AG09309 (cell line): ENCODE results near the gene VPS51.

ENCODE experiments used
- DNase-seq: peaks from one replicate; pipeline ENCODE4 v3.0.0-alpha.2; 2010; ENCODE audit warnings: low read depth
- H3K4me3 ChIP-seq: 2 replicates; pipeline ENCODE4 v1.5.1; 2011; ENCODE audit warnings: mild to moderate bottlenecking, low read depth, low read length, moderate library complexity; ENCODE audit not compliant: control insufficient read depth
- TF ChIP-seq, protein P1 (sequence below): IDR thresholded peaks from 2 replicates; pipeline ENCODE4 v1.5.1; 2011; ENCODE audit warnings: mild to moderate bottlenecking, low read depth, low read length, inconsistent platforms; ENCODE audit not compliant: insufficient read depth, control insufficient read depth; ENCODE audit errors: missing control alignments

Gene VPS51

DNA sequence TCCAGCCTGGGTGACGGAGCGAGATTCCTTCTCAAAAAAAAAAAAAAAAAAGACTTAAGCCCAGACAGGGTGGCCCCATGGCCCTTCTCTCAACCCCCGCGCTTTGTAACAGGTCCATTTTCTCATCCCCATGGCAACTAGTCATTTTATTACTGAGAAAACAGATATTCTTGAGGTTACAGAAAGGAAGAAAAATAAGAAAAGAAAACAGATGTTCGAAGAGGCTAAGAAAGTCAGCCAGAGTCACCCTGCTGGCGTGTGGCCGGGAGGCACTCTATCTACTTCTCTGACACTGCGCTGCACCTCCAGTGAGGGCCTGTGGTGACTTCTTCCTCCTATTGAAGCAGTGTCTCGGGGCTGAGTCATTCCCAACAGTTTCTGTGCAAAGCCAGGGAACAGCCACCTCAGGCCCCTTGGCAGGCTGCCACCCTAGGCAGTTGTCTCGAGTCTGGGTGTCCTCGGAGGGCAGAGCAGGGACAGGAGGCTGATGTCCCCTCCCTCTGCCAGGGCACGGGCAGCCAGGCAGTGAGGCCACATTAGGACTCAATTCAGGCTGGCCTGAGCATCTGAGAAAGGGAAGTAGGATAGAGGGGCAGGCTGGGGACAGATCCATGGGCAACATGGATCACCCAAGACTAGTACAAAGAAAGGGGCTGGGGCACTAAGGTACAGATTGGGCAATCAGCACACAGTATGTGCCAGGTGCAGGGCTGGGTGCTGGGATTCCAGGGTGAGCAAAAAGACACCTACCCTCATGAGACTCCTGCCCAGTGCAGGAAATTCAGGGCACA is 54.7 kb downstream of the VPS51 start:
- TF ChIP-seq, protein P1, sequence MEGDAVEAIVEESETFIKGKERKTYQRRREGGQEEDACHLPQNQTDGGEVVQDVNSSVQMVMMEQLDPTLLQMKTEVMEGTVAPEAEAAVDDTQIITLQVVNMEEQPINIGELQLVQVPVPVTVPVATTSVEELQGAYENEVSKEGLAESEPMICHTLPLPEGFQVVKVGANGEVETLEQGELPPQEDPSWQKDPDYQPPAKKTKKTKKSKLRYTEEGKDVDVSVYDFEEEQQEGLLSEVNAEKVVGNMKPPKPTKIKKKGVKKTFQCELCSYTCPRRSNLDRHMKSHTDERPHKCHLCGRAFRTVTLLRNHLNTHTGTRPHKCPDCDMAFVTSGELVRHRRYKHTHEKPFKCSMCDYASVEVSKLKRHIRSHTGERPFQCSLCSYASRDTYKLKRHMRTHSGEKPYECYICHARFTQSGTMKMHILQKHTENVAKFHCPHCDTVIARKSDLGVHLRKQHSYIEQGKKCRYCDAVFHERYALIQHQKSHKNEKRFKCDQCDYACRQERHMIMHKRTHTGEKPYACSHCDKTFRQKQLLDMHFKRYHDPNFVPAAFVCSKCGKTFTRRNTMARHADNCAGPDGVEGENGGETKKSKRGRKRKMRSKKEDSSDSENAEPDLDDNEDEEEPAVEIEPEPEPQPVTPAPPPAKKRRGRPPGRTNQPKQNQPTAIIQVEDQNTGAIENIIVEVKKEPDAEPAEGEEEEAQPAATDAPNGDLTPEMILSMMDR = no peak
- peak; percentile 44 for DNase-seq
- no peak overlapping the region for H3K4me3 ChIP-seq

DNA sequence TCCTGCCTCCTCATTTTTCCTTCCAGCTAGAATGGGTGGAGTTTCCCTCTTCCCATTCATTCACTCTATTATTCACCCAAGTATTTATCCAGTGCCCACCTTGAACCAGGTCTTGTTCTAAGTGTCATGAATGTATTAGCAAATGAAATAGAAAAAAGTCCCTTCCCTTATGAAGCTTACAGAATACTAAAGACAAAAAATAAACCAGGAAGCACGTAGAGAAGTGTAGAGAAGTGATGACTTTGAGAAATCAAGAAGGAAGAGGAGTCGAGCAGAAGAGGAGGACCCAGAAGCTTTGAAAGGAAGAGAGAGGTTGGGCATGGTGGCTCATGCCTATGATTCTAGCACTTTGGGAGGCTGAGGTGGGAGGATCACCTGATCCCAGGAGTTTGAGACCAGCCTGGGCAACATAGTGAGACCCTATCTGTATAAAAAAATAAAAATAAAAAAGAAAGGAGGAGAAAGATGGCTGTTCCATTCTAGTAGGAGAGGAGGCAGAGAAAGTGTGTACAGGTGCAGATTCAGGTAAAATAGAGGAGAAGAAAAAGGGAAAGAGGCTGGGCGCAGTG is 55.4 kb downstream of the VPS51 start:
- H3K4me3 ChIP-seq = no peak overlapping the region
- no peak for DNase-seq
- TF ChIP-seq, protein P1 = no peak

DNA sequence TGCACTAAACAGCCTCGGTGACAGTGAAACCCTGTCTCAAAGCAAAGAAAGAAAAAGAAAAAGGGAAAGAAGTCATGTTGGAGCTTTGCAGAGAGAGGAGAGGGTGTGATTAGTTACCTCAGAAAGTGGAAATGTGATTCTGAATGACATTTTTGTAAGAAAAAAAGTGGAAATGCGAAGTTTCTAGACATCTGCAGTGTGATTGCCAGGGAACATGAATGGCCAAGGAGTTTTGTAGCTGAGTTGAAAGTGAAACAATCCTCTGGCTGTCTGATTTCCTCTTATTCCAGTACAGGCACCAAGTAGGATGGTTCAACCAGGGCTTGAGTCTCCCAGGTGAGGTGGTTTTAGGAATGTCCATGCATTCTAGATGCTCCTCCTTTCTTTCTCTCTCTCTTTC is 56.1 kb downstream of the VPS51 start:
- TF ChIP-seq, protein P1 = no peak
- no peak for DNase-seq
- H3K4me3 ChIP-seq = no peak overlapping the region

DNA sequence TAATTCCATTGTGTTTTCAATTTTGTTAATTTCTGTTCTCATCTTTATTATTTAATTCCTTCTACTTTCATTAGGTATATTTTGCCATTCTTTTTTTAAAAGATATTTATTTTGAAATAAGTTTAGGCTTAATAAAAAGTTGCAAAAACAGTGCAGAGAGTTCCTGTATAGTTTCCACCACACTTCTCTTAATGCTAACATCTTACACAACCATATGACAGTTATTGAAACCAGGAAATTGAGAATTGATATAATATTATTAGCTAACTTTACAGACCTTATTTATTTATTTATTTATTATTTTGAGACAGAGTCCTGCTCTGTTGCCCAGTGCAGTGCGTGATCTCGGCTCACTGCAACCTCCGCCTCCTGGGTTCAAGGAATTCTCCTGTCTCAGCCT is 60.2 kb downstream of the VPS51 start:
- no peak overlapping the region for H3K4me3 ChIP-seq
- no peak for DNase-seq
- TF ChIP-seq, protein P1 = no peak

DNA sequence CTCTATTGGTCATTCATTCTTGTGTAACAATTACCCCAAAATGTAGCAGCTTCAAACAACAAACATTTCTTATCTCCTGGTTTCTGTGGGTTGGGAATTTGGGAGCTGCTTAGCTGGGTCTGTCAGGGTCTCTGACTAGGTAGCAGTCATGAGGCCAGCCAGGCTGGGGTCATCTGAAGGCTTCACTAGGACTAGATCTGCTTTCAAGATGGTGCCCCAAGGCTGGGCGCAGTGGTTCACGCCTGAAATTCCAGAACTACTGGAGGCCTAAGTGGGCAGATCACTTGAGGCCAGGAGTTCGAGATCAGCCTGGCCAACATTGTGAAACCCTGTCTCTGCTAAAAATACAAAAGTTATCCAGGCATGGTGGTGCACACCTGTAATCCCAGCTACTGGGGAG is 60.9 kb downstream of the VPS51 start:
- no peak for DNase-seq
- TF ChIP-seq, protein P1 = no peak
- H3K4me3 ChIP-seq = no peak overlapping the region

DNA sequence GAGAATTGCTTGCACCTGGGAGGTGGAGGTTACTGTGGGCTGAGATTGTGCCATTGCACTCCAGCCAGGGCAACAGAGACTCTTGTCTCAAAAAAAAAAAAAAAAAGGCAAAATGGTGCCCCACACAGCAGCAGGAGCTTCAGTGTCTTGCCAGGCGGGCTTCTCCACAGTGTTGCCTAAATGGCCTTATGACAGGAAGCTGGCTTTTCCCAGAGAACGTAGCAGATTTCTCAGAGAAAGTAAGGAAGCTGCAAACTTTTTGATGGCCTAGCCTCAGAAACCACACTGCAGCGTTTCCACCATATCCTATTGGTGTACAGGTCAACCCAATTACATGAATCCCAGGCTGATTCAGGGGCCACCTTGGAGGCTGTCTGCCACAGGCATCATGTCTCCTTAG is 61.3 kb downstream of the VPS51 start:
- no peak overlapping the region for H3K4me3 ChIP-seq
- no peak for DNase-seq
- TF ChIP-seq, protein P1 = no peak
